NCI-H146 treated with DMSO at 0.1 percent for 48 hours (cell line): Measurements from ENCODE around the gene USH2A.
"Not testable (repeated sequence)": the region's sequence is repeated elsewhere in the genome, so short reads cannot be mapped to it uniquely, and the experiment has no call there.

Experiments used
- DNase-seq: peaks from one replicate; lab custom pipeline; 2025; ENCODE audit not compliant: unreplicated experiment; lab: John Stamatoyannopoulos, UW

USH2A gene

GRCh38 chr1:216416488-216416887 is 6.8 kb downstream of the USH2A start:
- no peak for DNase-seq

DNA sequence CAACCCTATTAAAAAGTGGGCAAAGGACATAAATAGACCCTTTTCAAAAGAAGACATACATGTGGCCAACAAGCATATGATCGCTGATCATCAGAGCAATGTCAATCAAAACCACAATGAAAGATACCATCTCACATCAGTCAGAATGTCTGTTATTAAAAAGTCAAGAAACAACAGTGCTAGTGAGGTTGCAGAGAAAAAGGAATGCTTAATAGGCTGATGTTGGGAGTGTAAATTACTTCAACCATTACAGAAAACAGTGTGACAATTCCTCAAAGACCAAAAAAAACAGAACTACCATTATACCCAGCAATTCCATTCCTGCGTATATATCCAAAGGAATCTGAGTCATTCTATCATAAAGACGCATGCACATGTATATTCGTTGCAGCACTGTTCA is 13.2 kb downstream of the USH2A start:
- DNase-seq, result no peak

GRCh38 chr1:216390956-216391355 is 32.3 kb downstream of the USH2A start:
- DNase-seq, result no peak

- no peak for DNase-seq
Measured at GRCh38 chr1:216389774-216390173, 33.5 kb downstream of the USH2A start.

DNA sequence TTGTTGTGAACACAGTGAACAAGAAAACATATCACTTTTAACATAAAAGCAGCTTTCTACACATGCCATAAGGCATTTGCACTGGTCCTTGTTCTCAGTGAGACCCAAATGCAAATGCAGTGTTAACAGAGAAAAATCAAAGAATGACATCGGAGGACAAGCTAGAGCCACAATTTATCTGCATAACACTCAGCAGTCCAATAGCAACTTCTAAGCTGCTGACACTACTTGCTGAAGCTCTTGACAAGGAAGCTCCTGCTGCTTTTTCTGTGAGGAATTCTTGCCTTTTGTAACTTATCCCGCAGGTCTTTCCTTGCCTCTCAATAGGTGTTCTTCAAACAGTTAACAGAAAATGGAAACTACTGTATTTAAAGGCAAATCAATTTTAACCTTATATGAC is 34.7 kb downstream of the USH2A start:
- DNase-seq, result no peak

- DNase-seq, result no peak
Measured at GRCh38 chr1:216387782-216388181, 35.5 kb downstream of the USH2A start.

- DNase-seq, result no peak
Measured at GRCh38 chr1:216379441-216379840, 43.8 kb downstream of the USH2A start.

DNA sequence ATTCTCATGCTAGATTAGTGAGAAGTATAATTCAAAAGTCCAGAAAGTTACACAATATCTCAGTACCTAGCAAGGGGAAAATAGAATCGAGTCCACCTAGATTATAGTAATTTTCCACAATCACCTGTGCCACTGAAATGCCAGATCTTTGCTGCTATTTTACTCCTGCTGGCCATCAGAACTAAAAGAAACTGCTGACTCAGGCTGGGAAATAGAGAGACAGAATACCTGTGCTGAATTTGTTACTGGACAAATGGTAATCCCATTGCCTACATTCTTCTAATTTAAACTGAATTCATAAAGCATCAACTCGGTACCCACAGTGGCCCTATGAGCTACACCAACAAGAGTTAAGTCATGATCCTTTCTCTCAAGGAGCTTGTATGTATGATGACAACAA is 55.0 kb downstream of the USH2A start:
- DNase-seq, result no peak

DNA sequence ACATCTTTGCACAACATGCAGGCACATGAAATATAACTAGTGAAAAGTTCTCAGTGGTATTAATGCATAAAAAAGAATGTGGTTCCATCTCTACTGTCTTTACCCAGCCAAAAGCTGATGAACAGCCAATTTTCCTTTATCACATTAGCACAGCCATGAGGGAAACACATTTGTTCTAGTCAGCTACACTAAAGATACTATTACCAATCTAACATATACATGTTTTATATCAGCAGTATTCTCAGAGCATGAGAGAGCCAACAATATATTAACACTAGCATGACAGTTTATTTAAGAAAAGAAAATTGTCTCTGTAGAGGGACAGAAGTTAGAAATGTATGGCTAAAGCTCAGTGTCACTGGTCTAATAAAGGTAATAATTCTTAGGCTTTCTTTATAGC is 56.3 kb downstream of the USH2A start:
- no peak for DNase-seq

GRCh38 chr1:216356945-216357344 is 66.3 kb downstream of the USH2A start:
- no peak for DNase-seq

DNA sequence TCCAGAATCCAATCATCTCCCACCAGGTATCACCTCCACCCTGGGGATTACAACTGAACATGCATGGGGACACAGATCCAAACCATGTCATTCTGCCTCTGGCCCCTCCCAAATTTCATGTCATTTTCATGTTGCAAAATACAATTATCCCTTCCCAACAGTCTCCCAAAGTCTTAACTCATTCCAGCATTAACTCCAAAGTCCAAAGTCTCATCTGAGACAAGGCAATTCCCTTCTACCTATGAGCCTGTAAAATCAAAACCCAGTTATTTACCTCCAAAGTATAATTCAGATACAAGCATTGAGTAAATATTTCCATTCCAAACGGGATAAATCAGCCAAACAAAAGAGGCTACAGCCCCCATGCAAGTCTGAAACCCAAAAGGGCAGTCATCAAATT is 73.1 kb downstream of the USH2A start:
- no peak for DNase-seq

- no peak for DNase-seq
Measured at GRCh38 chr1:216346526-216346925, 76.7 kb downstream of the USH2A start.

GRCh38 chr1:216340542-216340941 is 82.7 kb downstream of the USH2A start:
- not testable (repeated sequence) for DNase-seq

- no peak for DNase-seq
Measured at GRCh38 chr1:216332462-216332861, 90.8 kb downstream of the USH2A start.

- no peak for DNase-seq
Measured at GRCh38 chr1:216332003-216332402, 91.2 kb downstream of the USH2A start.

- DNase-seq, result no peak
Measured at GRCh38 chr1:216331211-216331610, 92.0 kb downstream of the USH2A start.

- DNase-seq, result no peak
Measured at GRCh38 chr1:216330262-216330661, 93.0 kb downstream of the USH2A start.

DNA sequence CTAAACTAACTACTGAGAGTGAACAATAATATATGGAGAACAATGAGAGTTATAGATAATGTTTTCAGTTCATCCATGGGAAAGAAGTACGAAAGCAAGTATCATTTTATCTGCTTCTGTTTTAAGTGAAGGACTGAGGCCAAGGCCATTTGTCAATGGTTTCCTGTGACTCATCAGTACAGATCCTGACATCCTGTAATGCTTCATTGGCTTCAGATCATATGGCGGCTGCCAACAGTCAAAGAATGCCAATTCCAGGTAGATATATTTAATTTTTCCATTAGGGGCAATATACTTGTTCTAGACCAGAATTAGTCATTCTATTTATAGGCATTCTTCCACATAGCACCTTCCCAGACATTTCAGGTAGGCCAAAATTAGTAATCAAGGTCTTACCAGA is 97.3 kb downstream of the USH2A start:
- DNase-seq, result no peak

DNA sequence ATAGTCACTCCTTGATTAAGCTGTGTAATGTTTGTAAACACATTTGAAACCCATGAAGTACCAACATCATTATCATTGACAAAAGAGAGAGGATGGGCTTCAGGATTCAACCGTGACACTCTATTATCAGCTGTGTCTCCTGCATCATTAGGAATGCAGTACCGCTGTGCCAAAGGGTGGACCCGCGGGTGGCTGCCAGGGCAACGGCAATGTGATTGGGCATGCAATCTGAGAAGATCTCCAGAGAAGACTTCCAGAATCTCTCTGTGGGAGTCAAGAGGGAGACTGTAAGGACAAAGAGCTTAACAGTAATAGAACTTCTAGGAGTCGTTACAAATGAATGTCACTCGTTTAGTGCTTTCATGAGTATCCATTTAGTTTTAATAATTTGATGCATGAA is 97.9 kb downstream of the USH2A start:
- DNase-seq, result no peak

DNA sequence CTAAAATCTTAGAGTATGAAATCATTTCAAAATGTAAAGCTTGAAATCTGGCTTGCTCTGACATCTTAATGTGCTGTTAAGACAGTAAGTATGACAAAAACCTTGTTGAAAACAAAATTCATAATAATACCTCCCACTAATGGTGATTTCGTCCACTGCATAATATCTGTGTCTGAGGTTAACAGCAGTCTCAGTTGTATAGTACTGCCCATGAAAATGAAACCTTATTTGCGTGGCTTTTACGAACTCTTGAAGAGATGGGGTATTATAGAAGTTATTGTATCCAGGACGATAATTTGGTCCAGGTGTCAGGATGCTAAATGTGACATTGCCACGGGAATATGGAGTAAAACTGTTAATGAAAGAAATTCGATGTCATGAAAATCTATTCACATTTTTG is 99.9 kb downstream of the USH2A start:
- no peak for DNase-seq

GRCh38 chr1:216314379-216315095 is 108.7 kb downstream of the USH2A start:
- no peak for DNase-seq

- no peak for DNase-seq
Measured at GRCh38 chr1:216310776-216311175, 112.5 kb downstream of the USH2A start.

DNA sequence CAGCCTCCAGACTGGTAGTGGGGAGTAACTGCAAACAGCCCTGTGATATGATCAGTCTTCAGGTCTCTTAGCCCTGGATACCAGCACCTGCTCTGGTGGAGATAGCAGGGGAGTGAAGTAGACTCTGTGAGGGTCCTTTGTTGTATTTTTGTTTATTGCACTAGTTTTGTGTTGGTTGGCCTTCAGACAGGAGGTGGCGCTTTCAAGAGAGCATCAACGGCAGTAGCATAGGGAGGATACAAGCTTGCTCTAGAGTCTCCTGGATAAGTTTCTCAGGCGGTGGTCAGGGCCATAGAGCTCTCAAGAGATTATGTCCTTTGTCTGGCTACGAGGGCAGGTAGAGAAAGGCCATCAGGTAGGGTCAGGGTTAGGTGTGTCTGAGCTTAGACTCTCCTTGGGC is 116.4 kb downstream of the USH2A start:
- DNase-seq, result no peak
